GM19239 (cell line): ENCODE data around the gene PPP1R13B.
"Not testable (repeated sequence)": the region's sequence is repeated elsewhere in the genome, so short reads cannot be mapped to it uniquely, and the experiment has no call there.

ENCODE experiments used
- DNase-seq: peaks from one replicate; pipeline ENCODE4 v3.0.0; 2011; ENCODE audit warnings: low spot score; ENCODE audit not compliant: insufficient read length
- FAIRE-seq: peaks from 2 replicates; lab custom pipeline; 2011; peaks lifted over from hg19 to GRCh38; lab: Jason Lieb, UNC

Gene PPP1R13B

DNA sequence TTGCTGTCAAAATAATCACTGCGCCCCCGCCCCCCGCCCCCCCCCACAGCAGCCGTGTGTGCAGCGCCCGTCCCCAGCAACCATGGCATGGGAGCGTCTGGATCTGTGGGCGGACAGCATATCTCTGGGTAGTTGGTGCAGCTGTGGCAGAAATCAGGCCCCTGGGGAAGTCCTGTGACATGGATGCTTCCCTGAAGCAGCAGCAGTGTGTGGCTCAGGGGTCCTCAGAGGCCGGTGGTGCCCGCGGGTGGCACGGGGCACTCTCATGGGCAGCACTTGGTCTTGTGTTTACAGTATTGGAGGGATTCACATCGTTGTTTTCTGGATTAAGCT lies 151.3 kb downstream of the PPP1R13B start:
- FAIRE-seq, result no peak
- DNase-seq, result no peak

DNA sequence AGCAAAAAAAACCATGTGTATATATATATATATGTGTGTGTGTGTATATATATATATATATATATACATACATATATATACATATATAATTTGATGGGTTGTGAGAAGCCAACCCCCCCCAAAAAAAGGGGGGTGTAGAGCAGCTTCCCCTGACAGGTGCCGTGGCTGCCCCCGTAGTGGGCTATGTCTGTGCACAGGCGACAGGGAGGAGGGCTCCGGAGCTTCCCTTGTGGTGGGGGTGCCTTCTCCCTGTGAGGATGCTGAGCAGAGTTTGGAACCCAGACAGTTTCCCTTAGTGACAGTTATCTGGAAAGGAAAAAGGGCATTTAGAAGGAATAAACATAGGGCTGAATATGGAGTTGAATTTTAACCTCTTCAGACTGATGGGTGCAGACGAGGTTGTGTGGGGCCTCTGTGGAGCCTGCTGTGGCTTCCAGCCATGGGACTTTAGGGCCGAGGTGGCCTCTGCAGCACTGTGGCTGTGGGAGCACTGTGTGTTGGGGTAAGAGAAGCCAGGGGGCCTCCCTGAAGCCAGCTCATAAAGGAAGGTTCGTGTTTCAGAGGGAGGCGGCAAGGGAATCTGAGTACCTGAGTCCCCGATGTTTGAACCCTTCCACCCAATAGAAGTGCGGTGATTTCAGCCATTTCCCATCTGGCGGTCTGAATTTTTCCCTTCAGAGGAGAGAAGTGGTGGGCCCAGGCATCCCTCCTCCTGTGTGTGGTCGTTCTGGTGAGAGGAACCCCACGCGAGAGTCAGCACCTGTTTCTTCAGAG lies 151.9 kb downstream of the PPP1R13B start:
- DNase-seq, result no peak
- FAIRE-seq, result no peak

DNA sequence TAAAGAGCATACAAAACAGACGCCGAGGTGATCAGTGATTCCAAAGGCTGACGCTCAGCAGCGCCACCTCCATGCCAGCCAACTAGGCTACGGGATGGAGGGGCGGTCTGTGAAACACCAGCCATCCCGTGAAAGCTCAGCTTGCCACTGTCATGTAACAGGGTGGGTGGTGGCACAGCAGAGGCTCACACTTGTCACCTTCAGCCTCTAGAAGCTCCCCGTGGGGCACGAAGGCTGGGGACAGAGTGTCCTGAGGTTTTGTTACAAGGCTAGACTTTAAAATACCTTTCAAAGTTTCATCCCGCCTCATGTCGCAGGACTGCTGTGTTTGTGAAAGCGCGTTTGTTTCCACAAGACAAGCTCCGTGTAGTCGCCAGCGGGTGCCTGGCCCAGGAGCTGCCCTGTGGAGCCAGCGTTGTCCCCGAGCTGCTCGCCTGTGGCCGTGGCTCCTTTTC lies 152.8 kb downstream of the PPP1R13B start:
- no peak for FAIRE-seq
- no peak for DNase-seq

DNA sequence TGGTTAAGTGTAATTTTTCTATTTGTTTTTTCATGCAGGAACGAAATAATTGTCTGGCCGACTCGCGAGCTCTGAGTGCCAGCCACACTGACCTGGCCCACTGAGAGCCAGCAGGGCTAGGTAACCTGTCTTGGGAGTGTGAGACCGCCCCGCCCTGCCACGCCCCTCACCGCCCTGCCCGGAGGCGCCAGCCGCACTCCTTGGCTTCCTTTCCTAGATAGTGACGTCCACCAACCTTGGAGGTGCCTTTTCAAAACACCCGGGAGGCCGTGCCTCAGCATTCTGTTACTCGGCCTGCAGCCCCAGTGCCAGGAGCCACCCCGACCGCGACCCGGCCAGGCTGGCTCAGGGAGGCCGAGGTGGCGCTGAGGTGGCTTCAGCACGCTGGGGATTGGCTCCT lies 153.9 kb downstream of the PPP1R13B start:
- FAIRE-seq, result no peak
- no peak for DNase-seq

DNA sequence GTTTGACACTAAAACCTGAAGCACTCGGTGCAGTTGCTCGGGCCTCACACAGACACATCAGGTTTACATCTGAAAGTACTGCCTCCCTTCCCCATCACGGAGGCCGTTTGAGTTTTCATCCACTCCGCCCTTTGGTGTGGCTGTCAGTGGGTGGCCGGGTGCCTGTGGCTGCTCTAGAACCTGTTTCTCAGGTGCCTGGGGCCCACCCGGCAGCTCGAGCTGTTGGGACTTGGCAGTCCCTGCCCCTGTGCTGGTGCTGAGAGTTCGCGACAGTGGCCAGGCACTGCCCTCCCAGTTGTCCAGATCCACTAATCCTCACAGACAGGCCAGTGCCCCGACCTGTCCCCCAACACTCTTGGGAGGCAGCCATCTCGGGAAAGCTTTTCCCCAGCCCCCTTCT lies 154.5 kb downstream of the PPP1R13B start:
- DNase-seq, result no peak
- no peak for FAIRE-seq

DNA sequence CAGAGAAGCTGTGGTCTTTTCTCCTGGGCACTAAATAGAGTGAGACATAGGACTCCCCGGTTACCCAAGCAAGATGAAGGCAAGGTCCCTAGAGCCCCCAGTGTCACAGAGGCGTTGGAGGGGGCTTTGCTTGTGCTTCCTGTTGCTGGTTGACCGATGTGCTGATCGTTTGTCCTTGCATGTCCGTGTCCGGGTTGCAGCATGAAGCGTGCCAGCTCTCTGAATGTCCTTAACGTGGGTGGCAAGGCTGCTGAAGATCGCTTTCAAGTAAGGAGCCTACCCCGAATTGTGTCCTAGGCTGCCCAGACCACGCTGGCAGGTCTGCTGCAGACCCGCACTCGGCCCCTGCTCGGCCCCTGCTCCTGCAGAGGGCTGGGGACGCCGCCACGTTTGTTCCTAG lies 155.2 kb downstream of the PPP1R13B start:
- DNase-seq (no peak), FAIRE-seq (peak; percentile 77)

DNA sequence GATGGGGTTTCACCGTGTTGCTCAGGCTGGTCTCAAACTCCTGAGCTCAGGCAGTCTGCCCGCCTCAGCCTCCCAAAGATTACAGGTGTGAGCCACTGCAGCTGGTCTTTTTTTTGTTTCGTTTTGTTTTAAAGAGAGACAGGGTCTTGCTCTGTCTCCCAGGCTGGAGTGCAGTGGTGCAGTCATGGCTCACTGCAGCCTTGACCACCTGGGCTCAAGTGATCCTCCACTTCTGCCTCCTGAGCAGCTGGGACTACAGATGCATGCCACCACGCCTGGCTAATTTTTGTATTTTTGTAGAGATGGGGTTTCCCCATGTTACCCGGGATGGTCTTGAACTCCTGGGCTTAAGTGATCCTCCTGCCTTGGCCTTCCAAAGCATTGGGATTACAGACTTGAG lies 155.7 kb downstream of the PPP1R13B start:
- not testable (repeated sequence) for FAIRE-seq, DNase-seq

DNA sequence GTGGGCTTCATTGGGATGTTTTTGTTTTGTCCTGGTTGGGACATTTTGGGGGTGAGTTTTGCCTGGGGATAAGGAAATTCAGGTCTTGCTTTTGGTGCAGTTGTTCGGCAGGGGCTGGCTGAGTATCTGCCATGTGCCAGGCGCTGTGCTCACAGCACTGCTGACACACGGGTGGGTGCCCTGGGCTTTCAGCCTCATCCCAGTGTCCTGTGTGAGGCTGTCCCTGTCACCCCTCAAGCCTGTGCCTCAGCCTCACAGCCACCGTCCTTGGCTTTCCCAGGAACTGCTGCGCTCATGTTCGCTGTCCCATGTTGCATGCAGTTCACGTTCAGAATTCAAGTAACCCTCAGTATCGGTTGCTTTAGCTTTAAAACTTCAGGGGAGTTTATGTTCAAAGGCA lies 157.0 kb downstream of the PPP1R13B start:
- no peak for FAIRE-seq

DNA sequence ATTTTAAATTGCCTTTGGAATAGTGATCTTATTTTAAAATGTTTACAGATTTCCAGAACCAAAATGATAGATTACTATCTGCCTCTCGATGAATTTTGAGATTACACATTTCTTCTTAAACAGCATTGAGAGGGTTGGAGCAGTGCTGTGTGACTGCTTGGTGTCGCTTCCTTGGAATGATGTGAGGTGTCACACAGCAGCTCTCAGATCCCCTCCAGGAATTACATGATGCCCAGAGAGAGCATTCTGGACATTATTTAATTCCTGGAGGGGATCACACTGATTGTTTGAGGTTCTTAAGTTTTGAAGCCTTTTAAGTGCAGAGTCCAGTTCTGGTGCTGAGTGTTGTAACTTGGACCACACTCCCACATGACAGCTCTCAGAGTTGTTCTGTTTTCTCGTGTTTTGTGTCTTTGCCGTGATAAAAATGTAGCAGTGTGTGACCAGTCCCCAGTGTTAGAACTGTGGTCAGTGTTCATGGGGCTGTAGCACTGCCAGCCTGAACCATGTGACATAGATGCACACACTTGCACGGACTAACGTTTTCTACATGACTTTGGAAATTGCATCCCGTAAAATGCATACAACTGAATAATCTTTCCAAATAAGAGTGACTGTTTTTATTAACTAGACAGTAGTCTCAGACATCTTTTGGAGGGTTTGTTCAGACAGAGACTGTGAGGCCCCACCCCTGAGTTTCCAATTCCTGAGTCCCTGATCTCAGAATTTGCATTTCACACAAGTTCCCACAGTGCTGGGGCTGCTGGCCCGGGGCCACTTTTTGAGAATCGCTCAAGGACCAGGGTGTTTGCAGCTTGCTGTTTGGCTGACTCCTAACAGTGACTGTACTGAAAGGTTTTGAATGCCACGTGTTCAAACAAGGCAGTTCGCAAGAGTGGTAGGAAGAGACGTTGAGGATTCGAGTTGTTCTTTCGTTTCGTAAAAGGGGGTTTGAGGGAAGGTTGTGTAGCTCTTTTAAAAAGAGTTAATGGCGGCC lies 158.2 kb downstream of the PPP1R13B start:
- peak; percentile 96 for FAIRE-seq

More for the DNA sequence above, 157.0 kb downstream of the PPP1R13B start:
- DNase-seq, result no peak

DNA sequence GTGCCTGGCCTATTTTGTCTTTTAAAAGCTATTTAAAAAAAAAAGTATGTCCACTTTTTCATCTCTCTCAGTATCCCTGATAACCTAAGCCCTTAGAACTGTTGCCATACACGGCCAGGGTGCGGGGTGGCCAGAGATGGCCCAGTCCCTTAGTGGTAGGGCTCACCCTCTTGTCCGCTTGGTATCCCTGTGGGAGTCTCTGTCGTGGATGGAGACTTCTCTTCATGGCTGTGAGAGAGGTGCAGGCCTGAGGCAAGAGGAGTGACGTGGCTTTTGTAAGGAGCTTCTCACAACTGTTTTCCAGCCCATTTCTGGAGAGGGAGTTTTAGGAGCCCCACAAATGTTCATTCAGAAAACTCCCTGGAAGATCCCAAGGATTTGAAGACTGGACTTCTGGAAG lies 158.9 kb downstream of the PPP1R13B start:
- FAIRE-seq (no peak), DNase-seq (no peak)

More for the DNA sequence above, 158.2 kb downstream of the PPP1R13B start:
- DNase-seq, result peak; percentile 75

DNA sequence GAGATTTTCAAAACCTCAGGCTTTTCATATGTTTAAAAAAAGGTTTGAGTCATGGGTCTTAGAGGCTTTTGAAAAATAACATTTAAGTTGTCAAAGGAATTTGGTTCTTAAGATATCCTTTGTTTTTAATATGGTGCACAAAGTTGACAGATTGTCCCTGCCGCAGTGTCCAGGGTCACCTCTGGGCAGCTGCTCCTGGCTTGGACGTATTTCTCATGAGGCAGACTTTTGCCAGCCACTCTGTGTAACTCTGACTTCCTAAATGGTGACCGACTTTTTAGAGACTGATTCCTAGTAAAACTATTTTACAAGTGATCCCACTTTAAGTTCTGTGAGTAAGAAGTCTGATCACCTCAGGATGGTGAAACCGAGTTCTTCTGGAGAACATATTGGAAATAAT lies 159.7 kb downstream of the PPP1R13B start:
- no peak for FAIRE-seq
- no peak for DNase-seq

DNA sequence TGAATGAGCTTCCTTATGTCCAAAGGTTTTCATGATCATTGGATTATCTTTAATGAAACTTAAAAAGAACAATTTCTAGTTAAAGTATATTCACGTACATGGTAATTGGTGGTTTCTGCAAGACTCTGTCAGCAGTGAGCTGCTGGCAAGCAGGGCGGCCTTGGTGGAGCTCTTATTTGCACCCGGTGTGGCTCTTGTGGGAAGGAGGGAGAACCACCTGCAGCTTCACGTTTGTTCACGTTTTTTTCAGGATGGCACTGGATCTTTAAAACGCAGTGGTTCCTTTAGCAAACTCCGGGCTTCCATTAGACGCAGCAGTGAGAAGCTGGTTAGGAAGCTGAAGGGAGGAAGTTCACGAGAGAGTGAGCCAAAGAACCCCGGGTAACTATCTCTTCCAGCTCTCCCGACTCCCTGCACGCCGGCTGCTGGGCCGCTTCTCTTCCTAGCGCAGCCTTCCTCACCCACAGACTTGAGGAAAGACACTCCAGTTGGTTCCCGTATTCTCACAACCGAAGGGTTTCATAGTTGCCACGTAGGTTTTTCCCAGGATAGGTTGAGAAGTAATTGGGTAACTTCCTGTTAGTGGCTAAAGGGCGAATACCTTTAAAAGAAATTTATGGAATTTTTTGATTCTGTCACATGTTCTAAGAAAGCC lies 160.4 kb downstream of the PPP1R13B start:
- no peak for DNase-seq
- FAIRE-seq, result no peak

DNA sequence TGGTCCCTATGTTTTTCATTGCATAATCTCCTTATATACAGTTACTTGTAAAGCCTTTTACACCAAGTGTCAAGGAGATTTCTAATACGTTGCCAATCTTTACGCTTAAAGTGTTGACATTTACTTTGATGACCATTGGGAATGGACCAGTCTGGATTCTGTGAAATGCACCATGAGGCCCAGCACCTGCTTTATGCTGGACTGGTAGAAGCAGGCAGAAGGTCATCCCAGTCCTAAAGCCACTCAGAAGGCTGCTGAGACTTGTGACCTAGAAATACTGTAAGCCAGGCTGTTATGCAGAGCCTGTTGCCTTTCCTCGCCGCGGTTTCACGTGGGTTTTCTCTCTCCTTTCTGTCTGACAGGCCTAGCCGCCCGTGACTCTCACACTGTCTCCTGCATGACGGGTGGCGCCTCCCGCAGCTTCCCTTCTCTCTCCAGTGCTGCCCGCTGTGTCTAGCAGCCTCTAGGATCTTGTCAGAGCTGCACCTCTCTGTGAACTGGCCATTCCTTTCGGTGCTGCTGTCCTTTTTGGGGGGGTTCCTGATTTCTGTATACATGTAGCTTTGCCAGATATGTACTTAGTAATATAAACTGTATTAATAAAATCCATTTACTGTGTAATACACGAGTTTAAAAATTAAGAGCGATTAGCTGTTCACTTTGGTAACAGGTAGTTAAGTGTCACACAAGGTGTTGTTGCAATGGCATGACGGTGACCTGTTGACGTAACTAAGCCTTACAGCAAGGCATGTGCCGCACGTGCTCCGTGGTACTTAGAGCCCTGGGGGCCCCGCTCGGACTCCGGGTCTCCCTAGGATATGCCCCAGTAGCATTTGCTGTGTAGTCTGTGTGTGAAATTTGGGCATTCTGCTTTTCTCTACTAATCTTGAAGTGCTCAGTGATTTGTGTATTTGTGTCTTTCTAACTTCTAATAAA lies 161.8 kb downstream of the PPP1R13B start:
- no peak for FAIRE-seq
- no peak for DNase-seq

DNA sequence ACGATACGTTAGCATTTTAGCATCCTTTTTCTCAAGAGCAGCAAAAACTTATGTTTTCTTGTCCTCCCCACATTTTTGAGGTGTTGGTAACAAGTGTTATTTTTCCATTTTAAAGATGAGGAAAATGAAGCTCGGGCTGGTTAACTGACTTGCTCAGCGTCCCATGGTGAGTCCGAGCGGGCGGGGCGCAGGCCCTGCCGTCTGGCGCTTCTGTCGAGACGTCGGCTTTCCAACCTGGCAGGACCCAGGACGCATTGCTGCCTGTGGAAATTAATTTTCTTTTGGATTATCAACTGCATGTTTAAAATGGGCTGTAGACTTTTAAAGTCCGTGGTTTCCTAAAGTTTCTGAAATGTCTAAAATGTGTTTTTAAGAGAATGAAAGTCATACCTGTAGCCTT lies 162.5 kb downstream of the PPP1R13B start:
- FAIRE-seq (no peak), DNase-seq (no peak)

DNA sequence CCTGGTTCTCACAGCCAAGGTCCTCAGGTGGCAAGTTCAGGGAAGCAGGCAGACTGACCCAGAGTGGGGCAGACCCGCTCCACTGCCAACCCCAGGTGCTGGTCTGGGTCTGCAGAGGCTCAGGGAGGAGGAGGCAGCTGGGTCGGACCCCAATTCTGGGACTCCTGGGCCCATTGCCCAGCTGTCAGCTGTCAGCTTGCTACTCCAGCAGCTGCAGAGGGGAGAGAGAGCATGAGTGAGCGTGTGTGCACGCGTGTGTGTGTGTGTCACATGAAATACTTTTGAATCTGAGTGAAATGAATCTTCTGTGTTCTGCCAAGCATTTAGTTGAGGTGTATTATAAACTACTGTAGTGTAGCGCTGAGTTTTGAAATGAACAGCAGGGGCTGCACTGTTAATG lies 162.9 kb downstream of the PPP1R13B start:
- DNase-seq (no peak), FAIRE-seq (no peak)
